Neural crest cell (in vitro differentiated cells): Measurements from ENCODE around the gene PPP2R3B. TPM values are rescaled to one million over a fixed set of nuclear protein-coding genes. Genes with fewer than 3 reads are reported as not detected.

ENCODE experiments used
- DNase-seq: peaks from one replicate; pipeline ENCODE4 v3.0.0; 2021; ENCODE audit warnings: low read depth, mixed read lengths, low spot score
- H3K27ac Mint-ChIP-seq: one replicate; pipeline ENCODE4 v1.8.0; 2021; ENCODE audit warnings: mild to moderate bottlenecking, mixed read lengths; ENCODE audit not compliant: unreplicated experiment
- H3K27me3 Mint-ChIP-seq: 2 replicates; pipeline ENCODE4 v1.8.0; 2021; ENCODE audit warnings: low read depth, mild to moderate bottlenecking, mixed read lengths
- H3K36me3 Mint-ChIP-seq: 2 replicates; pipeline ENCODE4 v1.8.0; 2021; ENCODE audit warnings: low read depth, mild to moderate bottlenecking, mixed read lengths
- H3K4me1 Mint-ChIP-seq: 2 replicates; pipeline ENCODE4 v1.8.0; 2021; ENCODE audit warnings: mixed read lengths
- H3K4me3 Mint-ChIP-seq: one replicate; pipeline ENCODE4 v1.8.0; 2021; ENCODE audit warnings: mild to moderate bottlenecking, mixed read lengths
- H3K9me3 Mint-ChIP-seq: 2 replicates; pipeline ENCODE4 v1.8.0; 2021; ENCODE audit warnings: mixed read lengths
- total RNA-seq: library from RNA; stranded (reverse); gene quantifications from 2 replicates; pipeline ENCODE4 v1.2.1, GENCODE V29; 2021
- TF ChIP-seq, protein P1 (sequence below): fragments of 200-600 bp; sonication (generic); conservative IDR thresholded peaks from 2 replicates; pipeline ENCODE4 v1.5.0; 2021; ENCODE audit warnings: antibody characterized with exemption, mild to moderate bottlenecking

The PPP2R3B gene
- total RNA-seq, 1 donor from 2014 or later: 96.5 TPM

DNA sequence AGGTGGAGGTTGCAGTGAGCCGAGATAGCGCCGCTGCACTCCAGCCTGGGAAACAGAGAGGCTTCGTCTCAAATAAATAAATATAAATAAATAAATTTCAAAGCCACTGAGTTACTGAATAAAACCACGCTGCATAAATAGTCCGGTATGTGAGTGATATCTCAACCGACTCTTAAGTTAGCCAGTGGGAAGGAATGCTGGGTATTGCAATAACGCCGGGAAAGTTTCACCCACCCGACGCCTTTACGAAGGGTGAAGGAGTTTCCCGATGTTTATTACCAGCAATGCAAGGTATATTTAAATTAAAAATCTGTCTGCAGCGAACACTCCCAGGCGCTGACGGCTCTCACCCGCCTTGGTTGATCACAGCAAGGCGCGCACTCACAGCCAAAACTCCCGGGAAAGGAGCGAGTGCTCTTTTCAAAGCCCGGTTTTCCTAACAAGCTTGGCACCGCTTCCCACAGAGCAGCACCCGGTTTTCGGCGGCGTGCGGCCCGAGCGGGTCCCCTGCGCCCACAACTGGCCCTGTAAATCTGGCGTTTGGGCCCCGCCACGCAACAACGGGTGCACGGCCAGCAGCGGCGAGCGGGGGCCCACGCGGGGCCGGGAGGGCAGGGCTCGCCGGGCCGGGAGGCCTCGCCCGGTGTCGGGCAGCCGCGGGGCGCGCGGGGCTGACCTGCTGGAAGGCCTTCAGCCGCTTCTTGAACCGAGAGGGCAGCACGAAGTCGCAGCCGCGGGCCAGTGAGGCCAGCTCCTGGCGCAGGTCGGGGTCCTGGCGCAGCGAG, 13.7 kb downstream of the PPP2R3B start:
- no peaks in the 10 kb centered on the region for H3K9me3 Mint-ChIP-seq
- no peaks in the 10 kb centered on the region for H3K36me3 Mint-ChIP-seq
- DNase-seq: no peak
- H3K4me3 Mint-ChIP-seq: peak overlapping the region; percentile 84
- peaks cover 35% of the 10 kb centered on the region for H3K4me1 Mint-ChIP-seq
- TF ChIP-seq, protein P1, sequence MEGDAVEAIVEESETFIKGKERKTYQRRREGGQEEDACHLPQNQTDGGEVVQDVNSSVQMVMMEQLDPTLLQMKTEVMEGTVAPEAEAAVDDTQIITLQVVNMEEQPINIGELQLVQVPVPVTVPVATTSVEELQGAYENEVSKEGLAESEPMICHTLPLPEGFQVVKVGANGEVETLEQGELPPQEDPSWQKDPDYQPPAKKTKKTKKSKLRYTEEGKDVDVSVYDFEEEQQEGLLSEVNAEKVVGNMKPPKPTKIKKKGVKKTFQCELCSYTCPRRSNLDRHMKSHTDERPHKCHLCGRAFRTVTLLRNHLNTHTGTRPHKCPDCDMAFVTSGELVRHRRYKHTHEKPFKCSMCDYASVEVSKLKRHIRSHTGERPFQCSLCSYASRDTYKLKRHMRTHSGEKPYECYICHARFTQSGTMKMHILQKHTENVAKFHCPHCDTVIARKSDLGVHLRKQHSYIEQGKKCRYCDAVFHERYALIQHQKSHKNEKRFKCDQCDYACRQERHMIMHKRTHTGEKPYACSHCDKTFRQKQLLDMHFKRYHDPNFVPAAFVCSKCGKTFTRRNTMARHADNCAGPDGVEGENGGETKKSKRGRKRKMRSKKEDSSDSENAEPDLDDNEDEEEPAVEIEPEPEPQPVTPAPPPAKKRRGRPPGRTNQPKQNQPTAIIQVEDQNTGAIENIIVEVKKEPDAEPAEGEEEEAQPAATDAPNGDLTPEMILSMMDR: no peak
- H3K27me3 Mint-ChIP-seq: peaks cover 39% of the 10 kb centered on the region
- no peak overlapping the region for H3K27ac Mint-ChIP-seq

DNA sequence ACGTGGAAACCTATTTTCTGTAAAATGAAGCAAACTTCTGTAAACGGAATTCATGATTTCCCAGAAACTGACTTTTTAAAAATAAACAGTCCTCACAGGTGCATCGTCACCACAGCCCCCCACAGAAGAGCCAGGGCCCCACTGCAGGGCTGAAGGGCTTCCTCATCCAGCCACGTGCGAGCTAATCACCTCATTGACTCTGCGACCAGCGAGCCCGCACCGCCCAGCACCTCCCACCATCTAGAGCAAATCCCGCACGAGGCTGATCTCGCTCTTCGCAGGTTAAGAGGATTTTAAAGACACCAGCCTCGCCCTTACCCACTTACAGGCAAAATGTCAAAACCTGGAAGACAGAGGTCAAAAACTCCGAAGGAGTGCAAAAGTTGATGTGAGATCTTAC, 14.8 kb downstream of the PPP2R3B start:
- TF ChIP-seq, protein P1: no peak
- Mint-ChIP-seq H3K9me3 (no peaks in the 10 kb centered on the region), H3K4me3 (peak overlapping the region; percentile 86), H3K4me1 (peaks cover 41% of the 10 kb centered on the region), H3K27ac (no peak overlapping the region), H3K27me3 (peaks cover 39% of the 10 kb centered on the region), H3K36me3 (peaks cover 2% of the 10 kb centered on the region)
- DNase-seq: no peak

DNA sequence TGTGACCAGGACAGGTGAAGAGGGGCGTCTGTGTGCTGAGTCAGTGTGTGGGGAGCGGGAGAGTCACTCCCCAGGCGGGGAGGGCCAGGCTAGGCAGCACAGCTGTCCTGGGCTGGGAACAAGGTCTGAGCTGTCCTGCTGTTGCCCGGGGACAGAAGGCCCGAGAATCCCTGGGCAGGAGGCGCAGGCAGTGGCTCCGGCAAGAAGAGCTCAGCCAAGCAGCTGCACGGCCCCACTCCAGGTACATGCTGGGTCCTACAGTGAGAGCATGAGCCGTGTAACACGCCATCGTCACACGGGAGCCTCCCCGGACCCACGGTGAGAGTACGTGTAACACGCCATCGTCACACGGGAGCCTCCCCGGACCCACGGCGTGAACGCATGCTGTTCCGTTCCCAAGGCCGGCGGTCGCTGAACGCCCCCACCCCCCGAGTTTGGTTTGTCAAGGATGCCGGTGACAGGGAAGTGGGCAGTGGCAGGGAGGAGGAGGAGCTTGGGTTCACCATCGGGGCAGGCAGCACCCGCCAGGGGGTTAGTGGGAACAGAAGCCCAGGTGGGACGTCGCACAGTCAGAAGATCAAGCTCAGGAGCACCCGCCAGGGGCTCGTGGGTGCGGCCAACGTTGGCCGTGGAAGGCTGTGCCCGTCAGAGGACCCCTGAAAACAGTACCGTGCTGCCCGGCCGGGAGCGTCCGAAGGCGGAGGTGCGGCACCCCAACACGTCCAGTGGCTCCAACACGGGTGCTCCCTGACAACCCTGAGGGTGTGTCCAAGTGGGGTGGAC, 15.6 kb downstream of the PPP2R3B start:
- TF ChIP-seq, protein P1: no peak

DNA sequence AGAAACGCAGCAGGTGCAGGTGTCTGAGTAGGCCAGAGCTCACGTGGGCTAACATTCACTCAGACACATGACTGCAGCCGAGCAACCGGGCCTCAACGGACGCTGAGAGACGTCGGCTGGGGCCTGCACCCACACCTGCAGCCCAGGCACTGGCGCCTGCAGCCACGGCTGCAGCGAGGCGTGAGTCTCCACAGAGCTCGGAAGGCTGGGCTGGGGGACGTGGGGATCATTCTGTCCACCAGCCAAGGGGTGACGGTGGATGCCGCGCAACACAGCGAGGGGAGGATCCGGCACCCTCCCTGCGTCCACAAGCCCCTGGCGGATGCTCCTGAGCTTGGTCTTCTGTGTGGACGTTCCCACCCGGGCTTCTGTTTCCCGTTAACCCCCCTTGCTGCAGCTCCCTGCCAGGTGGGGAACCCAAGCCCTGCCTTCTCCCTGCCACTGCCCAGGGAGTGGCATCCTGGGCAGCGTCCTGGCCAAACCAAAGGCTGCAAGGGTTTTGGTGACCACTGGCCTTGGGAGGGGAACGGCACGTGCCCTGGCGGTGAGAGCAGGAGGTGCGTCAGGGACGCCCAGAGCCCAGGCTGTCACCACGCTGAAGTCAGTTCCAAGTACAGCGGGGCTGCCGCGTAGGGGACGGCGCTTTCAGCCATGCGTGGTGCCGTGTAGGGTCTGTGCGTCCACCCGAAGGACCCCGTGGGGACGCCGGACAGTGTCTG, 16.3 kb downstream of the PPP2R3B start:
- peaks cover 37% of the 10 kb centered on the region for H3K4me1 Mint-ChIP-seq
- H3K27me3 Mint-ChIP-seq: peaks cover 34% of the 10 kb centered on the region
- TF ChIP-seq, protein P1: no peak
- H3K9me3 Mint-ChIP-seq: no peaks in the 10 kb centered on the region
- no peak for DNase-seq
- no peak overlapping the region for H3K27ac Mint-ChIP-seq
- H3K36me3 Mint-ChIP-seq: peaks cover 3% of the 10 kb centered on the region
- H3K4me3 Mint-ChIP-seq: peak overlapping the region; percentile 73

More for the DNA sequence above, 15.6 kb downstream of the PPP2R3B start:
- DNase-seq: no peak
- peak overlapping the region; percentile 42 for H3K4me3 Mint-ChIP-seq
- peaks cover 3% of the 10 kb centered on the region for H3K36me3 Mint-ChIP-seq
- H3K27me3 Mint-ChIP-seq: peaks cover 39% of the 10 kb centered on the region
- H3K4me1 Mint-ChIP-seq: peaks cover 41% of the 10 kb centered on the region
- H3K27ac Mint-ChIP-seq: no peak overlapping the region
- no peaks in the 10 kb centered on the region for H3K9me3 Mint-ChIP-seq

DNA sequence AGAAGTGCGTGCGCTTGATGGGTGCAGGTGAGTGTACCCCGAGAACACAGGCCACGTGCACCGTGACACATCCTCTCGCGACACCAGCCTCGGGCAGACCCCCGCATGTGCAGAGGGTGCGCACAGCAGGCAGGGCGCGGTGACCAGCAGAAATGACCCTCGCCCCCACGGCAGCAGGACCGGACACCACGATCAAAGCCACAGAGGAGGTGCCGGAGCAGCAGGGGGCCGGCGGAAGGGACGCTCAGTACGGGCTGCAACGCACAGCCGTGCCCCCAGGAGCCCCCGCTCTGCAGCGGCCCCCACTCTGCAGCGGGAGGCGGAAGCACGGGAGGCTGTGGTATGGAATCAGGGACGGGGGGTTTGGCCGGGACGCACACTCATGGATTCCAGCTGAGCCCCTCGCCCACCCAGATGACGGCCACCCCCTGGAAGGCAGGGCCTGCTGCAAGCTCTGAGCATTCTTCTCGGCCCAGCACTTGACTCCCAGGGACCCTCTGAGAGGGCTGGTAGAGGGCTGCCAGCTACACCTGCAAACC, 17.1 kb downstream of the PPP2R3B start:
- Mint-ChIP-seq H3K27ac (no peak overlapping the region), H3K36me3 (peaks cover 3% of the 10 kb centered on the region), H3K4me3 (peak overlapping the region; percentile 73), H3K4me1 (peaks cover 29% of the 10 kb centered on the region), H3K27me3 (peaks cover 26% of the 10 kb centered on the region), H3K9me3 (no peaks in the 10 kb centered on the region)
- no peak for DNase-seq
- TF ChIP-seq, protein P1: no peak
